ENCODE measurements around the gene TM9SF2. TPM values are rescaled to one million over a fixed set of nuclear protein-coding genes. Genes with fewer than 3 reads are reported as not detected.
"Not testable (repeated sequence)": the region's sequence is repeated elsewhere in the genome, so short reads cannot be mapped to it uniquely, and the experiment has no call there.

The TM9SF2 gene
- total and polyA plus RNA-seq, 9 of the 15 experiments (the other 6 are each of a cell fraction or from before 2014, with no cell fraction given) = 23.3 to 83.2 (median 55.1) TPM

- H3K27ac ChIP-seq (ENCODE audit: extremely low read depth, low read depth, low read length); H4K20me1 ChIP-seq (replicated peaks; ENCODE audit: control insufficient read depth, insufficient read depth, low read length); DNase-seq (ENCODE audit: extremely low read depth in 1 of 4, low spot score in 3 of 4); H3K9ac ChIP-seq (ENCODE audit: insufficient read depth in 1 of 2, low read depth in 2 of 2, low read length in 2 of 2); H3K9me1 ChIP-seq (ENCODE audit: control insufficient read depth, insufficient read depth, low read length); H3K4me1 ChIP-seq (replicated peaks in 1 of 2; ENCODE audit: control insufficient read depth in 2 of 2, insufficient read depth in 2 of 2, low read length in 2 of 2); BruUV-seq (replicated peaks); H3K4me3 ChIP-seq; POLR2A ChIA-PET; H3K4me2 ChIP-seq (ENCODE audit: insufficient read depth, low read length); in situ Hi-C loops (cut with MboI); H2AFZ ChIP-seq (ENCODE audit: low read depth, low read length); FAIRE-seq; H3K9me3 ChIP-seq (replicated peaks; ENCODE audit: control insufficient read depth, insufficient read depth, low read depth, low read length); intact Hi-C loops (cut with micrococcal nuclease); H3K36me3 ChIP-seq (ENCODE audit: control insufficient read depth, insufficient read depth, low read length); CTCF ChIA-PET (ENCODE audit: low intra/inter-chr PET ratio); H3K27me3 ChIP-seq (ENCODE audit: control insufficient read depth in 2 of 2, insufficient read depth in 2 of 2, low read length in 2 of 2); ATAC-seq; H3K79me2 ChIP-seq (ENCODE audit: control insufficient read depth, insufficient read depth, low read length): not testable (repeated sequence)
- peak; percentile 43; the same call in 1 of the 2 replicates for TF ChIP-seq TRIM28 (IDR thresholded peaks at IDR 0.05)
- TF ChIP-seq, protein P1, sequence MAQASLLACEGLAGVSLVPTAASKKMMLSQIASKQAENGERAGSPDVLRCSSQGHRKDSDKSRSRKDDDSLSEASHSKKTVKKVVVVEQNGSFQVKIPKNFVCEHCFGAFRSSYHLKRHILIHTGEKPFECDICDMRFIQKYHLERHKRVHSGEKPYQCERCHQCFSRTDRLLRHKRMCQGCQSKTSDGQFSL (CRISPR knock-in tag; IDR thresholded peaks at IDR 0.05) = peak; percentile 86
- TF ChIP-seq, protein P1 (tag; IDR thresholded peaks at IDR 0.05) = peak in 1 of 2 experiments; percentile 40; a peak in 1 of 4 replicates
- WGBS (ENCODE audit: insufficient coverage, low coverage, missing lambda C conversion rate) = 31% methylated on average over 4 of the region's 6 CpGs
These were observed 67.6 kb downstream of the TM9SF2 start for GRCh38 chr13:99568901-99569300.

DNA sequence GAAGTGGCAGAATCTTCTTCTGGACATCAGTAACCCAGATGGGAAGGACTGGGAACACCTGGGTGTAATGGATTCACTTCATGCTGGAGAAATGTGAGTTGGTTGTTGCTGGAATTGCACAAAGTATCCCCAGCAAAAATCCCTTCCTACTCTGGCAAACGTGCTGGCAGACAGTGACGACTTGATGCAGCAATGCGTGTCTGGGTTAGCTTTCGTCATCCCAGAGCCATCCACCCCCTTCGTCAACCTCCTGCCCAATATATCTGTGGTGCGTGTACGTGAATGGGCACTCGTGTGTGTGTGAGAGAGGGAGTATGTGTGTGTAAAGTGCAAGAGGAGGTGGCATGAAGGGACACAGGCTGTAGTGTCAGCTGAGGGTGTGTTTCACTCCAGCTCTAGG is 70.9 kb downstream of the TM9SF2 start:
- no peak overlapping the region for H3K9ac ChIP-seq (ENCODE audit: insufficient read depth in 1 of 2, low read depth in 2 of 2, low read length in 2 of 2)
- POLR2A ChIA-PET = interaction anchor here (0.6 kb wide), 1 partner anchor 97 kb away, joined by 3 read pairs; no protein-coding TSS in a partner anchor
- in situ Hi-C loops (cut with MboI) (no loop called here), intact Hi-C loops (cut with micrococcal nuclease) (no loop called here)
- WGBS (ENCODE audit: insufficient coverage, low coverage, missing lambda C conversion rate) = 28% methylated on average over 8 of the region's 8 CpGs
- ATAC-seq = no peak
- no peak overlapping the region for H2AFZ ChIP-seq (ENCODE audit: low read depth, low read length)
- H3K27ac ChIP-seq (ENCODE audit: extremely low read depth, low read depth, low read length) = no peak overlapping the region
- H3K36me3 ChIP-seq (ENCODE audit: control insufficient read depth, insufficient read depth, low read length) = no peaks in the 10 kb centered on the region
- no peaks in the 10 kb centered on the region for H3K9me1 ChIP-seq (ENCODE audit: control insufficient read depth, insufficient read depth, low read length)
- no peaks in the 10 kb centered on the region for H3K4me1 ChIP-seq (replicated peaks in 1 of 2; ENCODE audit: control insufficient read depth in 2 of 2, insufficient read depth in 2 of 2, low read length in 2 of 2)
- no peak overlapping the region for H3K4me3 ChIP-seq
- no peak for FAIRE-seq
- H3K4me2 ChIP-seq (ENCODE audit: insufficient read depth, low read length) = no peak overlapping the region
- CTCF ChIA-PET (ENCODE audit: low intra/inter-chr PET ratio) = no interaction called here
- H3K27me3 ChIP-seq (ENCODE audit: control insufficient read depth in 2 of 2, insufficient read depth in 2 of 2, low read length in 2 of 2) = no peaks in the 10 kb centered on the region
- BruUV-seq (replicated peaks) = no TSS peak
- DNase-seq (ENCODE audit: extremely low read depth in 1 of 4, low spot score in 3 of 4) = no peak
- no peaks in the 10 kb centered on the region for H3K79me2 ChIP-seq (ENCODE audit: control insufficient read depth, insufficient read depth, low read length)
- no peaks in the 10 kb centered on the region for H3K9me3 ChIP-seq (replicated peaks; ENCODE audit: control insufficient read depth, insufficient read depth, low read depth, low read length)
- no peaks in the 10 kb centered on the region for H4K20me1 ChIP-seq (replicated peaks; ENCODE audit: control insufficient read depth, insufficient read depth, low read length)
- no peak for TF ChIP-seq ETV1 (tag; conservative IDR thresholded peaks at IDR 0.05; ENCODE audit: low read depth)
- no peak for TF ChIP-seq ILF3 (IDR thresholded peaks at IDR 0.05; ENCODE audit: borderline replicate concordance)
- TF ChIP-seq ZNF592 (IDR thresholded peaks at IDR 0.05) = no peak
- no peak for TF ChIP-seq DACH1 (IDR thresholded peaks at IDR 0.05; ENCODE audit: partially characterized antibody)
- no peak for TF ChIP-seq NR2C1 (IDR thresholded peaks at IDR 0.05)
- no peak for TF ChIP-seq NR2C1 (tag; IDR thresholded peaks at IDR 0.05)
- no peak for TF ChIP-seq FUS (optimal IDR thresholded peaks at IDR 0.05; ENCODE audit: low read depth, low read length)
- TF ChIP-seq TCF7L2 (IDR thresholded peaks at IDR 0.05; ENCODE audit: low read depth, low read length) = no peak
- no peak for TF ChIP-seq SMC3 (conservative IDR thresholded peaks at IDR 0.05; ENCODE audit: insufficient read depth, low read depth, low read length)
- TF ChIP-seq CREBBP (IDR thresholded peaks at IDR 0.05; ENCODE audit: low read depth, low read length) = no peak
